CMK (cell line): ENCODE results near the gene DNAH9.
A peak's percentile ranks its signal among the peaks of the same experiment; 100 is the strongest.

Source experiments
- DNase-seq: peaks from one replicate; pipeline ENCODE4 v3.0.0-alpha.2; 2010; ENCODE audit warnings: low read depth

DNAH9 gene

DNA sequence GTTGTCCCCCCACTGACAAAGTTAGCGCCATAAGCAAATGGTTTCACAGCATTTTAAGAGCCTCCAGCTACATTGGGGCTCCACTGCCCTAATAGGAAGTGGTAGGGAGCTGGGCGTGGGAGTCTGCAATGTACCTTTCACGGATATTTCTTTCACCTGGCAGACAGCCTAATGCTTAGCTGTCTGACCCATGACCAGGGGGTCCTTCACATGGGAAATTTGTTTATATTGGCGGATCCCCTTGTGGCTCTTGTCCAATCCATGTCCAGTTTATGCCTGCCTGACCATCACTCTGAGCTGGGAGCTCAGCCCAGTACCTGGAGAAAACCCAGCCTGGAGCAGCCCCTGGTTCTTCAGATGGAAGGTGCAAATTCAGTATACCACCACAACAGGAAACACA, 254.0 kb downstream of the DNAH9 start:
- DNase-seq, result no peak

DNA sequence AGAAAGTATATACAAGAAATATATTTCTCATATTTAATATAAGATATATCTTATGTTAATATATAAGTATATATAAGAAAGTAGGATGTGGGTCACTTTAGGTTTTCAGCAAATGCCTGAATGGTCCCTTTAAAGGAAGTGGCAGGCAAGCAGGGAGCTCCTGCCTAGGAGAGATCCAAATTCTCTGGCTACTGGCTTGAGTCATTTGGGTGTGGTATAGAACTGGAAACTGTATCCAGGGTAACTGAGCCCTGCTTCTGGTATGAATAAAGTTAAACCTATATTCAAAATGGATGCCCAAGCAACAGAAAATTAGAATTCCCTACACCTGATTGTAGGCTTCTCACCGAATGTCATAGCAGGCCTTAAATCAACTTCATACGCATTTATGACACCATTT, 254.6 kb downstream of the DNAH9 start:
- DNase-seq, result no peak

DNA sequence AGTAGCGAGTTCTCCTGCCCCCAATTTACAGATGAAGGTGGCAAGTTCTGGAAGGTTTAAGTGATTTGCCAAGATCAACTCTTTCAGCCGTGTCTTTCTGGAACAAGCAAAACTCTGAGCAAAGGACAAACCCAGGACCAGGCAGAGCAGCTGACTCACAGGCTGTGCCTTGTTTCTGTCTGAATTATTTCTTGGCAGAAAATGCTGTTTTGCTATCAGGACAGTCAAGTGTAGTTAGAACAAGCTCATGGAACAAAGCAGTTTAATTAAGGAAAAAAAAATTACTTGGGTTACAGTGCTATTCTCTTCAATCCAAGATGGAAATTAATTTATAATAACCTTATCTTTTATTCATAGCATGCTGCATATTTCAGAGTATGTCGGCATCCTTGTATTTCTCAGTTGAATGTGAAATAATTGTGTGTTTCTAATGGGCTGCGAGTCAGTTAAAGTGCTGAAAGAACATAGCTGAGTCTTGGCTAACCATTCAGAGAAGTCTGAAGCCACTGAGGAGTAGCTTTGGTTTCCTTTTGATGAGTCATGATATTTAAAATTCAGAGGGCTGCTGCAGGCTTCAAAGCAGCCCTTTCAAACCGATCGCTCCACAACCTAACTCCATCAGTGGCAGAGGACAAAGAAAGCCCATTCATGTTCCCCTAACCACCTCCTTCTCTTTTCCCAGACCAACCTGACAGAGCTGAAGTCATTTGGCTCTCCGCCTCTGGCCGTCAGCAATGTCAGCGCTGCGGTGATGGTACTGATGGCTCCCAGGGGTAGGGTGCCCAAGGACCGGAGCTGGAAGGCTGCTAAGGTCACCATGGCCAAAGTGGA, 255.3 kb downstream of the DNAH9 start:
- DNase-seq, result no peak

DNA sequence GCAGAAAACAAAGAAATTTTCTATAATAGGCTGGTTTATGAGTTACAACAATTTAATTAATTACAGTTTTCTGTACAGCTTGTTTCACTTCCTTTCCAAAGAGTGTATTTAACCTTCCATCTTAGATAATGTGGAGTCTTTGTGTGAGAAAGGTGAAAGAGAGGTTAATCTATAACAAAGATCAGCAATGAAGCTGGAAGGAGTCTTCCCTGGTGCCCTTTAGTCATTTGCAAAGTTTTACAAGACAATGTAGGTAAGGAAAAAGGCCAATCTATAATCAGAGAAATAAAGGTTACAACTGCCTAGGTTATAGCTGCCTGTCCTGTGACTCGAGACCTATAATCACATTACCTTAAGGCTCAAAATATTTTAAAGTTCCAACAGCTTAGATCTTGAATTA, 257.0 kb downstream of the DNAH9 start:
- DNase-seq, result no peak

DNA sequence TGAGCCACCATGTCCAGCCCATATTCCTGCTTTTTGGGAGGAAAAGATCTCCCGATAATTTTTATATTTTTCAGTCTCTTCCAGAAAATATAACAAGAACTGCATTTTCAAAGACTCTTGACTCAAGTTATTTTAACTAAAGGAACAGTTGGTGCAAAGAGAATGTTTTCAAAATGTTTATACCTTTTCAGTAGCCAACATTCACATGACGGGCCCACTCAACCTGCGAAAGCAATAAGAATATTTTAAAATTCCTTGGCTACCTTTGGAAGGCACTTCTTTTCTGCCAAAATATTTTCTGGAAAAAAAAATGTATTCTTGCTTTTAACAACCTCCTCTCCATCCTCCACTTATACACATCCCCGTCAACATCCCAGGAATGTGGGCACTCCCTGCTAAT, 258.7 kb downstream of the DNAH9 start:
- DNase-seq, result no peak

DNA sequence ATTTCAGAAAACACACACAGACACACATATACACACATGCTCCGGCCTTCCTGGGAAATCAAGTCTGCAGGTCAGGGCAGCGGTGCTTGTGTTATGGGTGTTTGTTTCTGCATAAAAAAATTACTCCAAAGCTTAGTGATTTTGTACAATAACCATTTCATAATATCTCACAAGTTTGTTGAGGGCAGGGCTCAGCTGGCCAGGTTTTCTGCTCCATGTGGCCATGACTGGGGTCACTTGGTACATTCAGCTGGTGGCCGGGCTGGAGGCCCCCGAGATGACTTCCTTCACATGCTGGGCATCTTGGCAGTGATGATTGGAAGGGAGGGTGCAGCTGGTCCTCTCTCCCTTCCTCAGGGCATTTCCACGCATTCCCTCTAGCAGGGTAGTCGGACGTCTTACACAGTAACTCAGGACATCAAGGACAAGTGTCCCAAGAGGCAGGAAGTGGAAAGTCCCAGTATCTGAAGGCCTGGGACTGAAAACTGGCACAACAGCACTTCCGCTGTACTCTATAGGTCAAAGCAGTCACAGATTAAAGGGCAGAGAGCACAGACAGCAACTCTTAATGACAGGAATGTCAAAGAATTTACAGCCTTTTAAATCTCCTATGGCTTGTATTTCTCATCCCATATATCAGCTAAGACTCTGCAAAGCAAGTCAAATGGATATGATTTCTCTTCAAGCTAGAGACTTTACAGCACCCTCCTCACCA, 271.6 kb downstream of the DNAH9 start:
- DNase-seq, result no peak

DNA sequence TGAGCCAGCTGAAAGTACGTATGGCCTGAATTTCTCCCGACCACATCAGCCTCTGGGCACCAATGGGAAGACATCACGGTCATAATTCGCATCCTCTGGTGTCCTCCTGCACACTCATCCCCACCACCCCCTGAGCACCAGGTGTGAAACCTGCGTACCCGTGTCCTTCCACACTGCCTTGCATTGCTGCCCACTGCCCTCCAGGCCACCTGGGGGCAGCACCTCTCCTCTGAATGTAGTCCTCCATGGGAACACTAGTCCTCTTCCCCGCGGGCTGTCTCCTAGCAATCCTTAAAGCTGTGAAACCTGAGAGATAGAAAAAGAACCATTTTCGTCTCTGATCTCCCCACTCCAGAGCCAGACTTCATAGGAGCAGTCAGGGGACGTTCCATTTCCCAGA, 273.5 kb downstream of the DNAH9 start:
- DNase-seq, result no peak

DNA sequence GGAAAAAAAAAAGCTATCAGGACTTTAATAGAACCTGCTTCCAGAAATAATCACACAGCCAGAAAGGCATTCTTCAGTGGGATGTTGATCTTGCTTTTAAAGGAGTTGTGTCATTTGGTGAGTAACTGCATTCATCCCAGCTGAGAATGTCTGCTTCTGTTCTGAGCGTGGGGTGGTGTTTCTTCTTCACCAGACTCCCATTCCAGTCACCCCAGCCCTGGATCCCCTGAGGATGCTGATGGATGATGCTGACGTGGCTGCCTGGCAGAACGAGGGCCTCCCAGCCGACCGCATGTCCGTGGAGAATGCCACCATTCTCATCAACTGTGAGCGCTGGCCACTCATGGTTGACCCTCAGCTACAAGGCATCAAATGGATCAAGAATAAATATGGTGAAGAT, 276.5 kb downstream of the DNAH9 start:
- DNase-seq, result no peak

DNA sequence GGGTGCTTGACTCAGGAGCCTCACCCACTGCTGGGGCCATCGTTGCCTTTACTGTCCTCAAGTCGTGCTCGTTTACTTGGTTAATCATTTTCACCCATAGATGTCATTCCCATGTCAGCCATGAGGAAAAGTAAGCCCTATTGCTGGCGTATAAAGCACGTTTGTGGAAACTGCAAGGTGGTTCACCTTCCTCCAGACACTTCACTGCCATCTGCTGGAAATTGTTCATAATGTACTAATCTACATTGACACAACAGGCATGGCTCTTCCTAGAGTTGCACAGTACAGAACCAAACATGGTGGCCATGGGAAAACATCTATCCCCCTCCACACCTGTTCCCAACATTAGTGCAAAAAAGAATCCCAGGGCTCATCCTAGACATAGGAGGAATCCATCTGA, 282.4 kb downstream of the DNAH9 start:
- DNase-seq, result no peak

DNA sequence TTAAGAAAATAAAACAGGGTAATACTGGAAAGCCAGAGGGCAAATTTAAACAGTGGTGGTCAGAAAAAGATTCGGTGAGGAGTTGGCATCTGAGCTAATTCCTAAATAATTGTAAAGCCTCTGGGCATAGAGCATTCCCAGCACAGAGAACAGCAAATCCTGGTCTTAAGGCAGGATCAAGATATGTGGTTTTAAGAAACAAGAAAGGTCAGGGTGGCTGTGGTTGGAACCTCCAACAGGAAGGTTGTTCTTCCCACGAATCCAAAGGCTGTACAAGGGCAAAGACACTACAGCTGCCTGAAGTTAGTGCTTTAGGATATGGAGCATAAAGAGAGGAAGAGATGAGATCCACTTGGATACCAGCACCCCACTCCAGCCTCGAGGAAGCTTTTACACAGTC, 284.4 kb downstream of the DNAH9 start:
- DNase-seq, result no peak

DNA sequence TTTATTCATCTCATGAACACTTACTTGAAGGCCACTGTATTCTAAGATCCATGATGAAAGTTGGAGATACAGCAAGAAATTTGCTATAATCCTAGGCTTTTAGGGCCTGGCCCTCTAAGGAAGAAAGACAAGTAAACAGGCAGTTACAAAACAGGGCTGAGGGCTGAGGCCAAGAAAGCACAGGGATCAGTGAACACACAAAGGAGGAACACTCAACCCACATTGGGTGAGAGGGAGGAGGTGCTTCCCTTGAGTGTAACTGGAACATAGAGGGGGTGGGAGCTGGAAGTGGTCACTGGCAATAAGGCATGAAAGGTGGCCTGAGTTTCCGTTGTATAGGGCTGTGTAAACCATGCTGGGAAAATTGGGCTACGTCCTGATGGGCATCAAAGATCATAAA, 286.8 kb downstream of the DNAH9 start:
- DNase-seq, result no peak

DNA sequence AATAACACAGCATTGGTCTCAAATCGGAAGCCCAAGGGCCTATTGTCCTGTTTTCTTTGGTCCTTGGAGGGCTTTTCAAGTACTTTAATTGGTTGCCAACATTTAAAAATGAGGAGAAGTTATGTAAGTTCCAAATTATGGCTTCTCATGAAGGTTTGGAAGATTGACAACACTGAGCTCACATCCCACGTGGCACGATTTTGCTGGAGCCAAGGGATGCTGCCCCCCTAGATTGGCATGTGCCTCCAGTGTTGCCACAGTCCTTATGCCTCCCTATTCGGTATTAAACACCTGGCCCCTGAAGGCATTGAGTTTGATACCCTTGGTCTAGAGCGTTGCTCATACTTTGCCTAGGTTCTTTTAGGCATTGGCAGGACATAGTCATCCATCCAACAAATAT, 291.0 kb downstream of the DNAH9 start:
- DNase-seq, result no peak

DNA sequence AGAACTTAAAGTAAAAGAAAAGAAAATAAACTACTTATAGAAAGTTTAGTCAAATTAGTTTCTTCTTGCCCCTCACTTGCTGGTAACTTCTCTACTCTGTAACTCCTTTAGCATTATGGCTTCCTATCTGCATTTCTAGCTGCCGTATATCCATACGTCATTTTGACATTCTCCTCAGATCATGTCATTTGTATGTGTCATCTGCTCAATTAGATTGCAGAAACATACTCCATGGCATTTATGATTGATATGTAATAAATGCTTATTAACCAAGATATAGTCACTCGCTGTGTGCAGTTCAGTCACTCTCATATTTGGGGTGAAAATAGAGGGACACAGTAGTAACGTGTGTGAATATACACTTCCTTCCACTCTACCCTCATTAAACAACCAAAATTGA, 295.6 kb downstream of the DNAH9 start:
- no peak for DNase-seq

DNA sequence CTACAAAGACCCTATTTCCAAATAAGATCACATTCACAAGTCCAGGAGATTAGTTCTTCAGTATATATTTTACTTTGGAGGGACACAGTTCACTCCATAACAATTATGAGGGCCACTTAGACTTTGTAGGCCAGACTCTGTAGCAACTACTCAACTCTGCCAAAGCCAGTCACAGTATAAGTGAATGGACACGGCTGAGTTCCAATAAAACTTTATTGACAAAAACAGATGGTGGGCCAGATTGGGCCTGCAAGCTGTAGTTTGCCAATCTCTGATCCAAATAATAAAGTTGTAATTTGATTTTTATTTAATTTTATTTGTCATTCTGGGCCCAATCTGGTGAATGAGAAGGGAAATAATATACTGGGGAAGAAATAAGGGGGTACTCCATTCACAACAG, 297.9 kb downstream of the DNAH9 start:
- no peak for DNase-seq

DNA sequence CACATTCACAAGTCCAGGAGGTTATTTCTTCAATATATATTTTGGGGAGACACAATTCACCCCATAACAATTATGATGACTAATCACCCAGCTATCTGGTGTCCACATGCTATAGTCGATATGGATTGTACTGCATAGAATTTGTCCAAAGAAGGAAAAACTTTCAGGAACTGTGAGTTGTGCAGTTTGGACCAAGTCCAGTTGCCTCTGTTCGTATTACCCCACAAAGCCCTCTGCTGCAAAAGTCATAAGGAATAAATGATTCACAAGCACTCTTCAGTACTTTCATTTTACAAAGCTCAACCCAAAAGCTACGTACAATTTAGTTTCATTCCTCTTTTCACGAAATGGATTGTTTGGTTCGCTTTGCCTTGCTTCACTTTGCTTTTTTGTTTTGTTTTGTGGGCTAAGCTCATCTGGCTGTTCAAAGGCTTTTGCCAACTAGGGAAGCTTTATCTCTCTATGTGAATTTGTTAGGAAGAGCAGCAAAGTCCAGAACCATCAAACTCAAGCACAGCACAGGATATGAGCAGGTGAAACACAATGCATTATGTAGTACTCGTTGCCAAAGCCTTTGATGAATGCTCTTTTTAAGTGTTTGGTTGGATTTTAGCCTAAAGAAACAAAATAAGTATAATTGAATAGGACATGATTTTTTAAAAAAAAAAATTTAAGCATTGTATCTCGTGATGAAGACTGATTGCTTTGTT, 300.4 kb downstream of the DNAH9 start:
- DNase-seq, result no peak

DNA sequence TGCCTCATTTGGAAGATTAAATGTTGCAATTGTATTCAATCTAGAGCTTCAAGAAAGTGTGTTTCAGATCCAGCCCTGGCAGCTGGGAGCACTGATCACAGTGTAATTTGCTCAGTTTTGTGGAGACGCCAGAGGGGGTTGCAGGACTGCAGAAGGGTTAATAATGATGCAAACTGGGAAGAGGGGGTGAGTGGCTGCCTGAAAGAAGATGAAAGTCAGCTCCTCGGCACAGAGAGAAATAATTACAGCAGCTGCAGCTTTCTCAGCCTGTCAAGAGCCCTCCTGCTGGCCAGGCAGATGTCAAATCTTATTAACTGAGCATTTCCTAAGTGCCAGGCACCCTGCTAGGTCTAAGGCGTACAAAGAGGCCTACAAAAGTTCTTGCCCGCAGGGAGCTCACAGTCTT, 301.3 kb downstream of the DNAH9 start:
- DNase-seq, result no peak

DNA sequence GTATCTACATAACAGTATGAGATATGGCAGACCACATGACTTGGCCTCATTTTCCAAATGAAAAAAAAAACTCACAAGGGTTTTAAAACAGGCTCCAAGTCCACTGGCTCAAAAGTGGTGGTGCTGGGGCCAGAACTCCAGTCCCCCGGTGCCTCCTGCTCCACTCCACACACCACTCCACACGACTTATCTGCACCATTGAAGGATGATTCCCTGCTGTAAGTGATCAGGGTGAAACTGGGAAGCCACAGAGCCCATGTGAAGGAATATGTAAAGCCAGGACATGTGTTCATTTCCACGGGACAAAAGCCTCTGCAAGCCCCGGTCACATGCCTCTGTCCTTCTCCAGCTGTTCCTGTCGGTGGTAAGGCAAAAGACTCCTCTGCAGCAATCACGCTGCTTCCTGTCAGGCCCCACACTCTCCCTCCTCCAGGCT, 301.8 kb downstream of the DNAH9 start:
- no peak for DNase-seq

DNA sequence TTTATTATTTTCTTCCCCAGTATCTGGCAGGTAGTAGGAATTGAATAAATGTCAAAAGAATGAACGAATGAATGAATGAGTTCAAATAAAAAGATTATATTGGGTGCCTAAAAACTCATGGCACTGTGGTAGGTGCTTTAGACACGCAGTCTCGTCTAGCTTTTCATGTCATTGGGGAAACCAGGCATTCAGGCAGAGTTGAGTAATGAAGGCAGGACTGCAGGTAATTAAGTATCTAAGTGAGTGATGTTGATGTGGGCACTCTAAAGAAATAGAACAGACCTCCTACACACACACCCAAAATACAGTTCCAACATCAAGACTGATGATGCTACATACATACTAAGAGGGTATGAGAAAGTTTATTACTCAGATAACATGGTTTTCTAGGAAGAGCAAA, 302.4 kb downstream of the DNAH9 start:
- no peak for DNase-seq

DNA sequence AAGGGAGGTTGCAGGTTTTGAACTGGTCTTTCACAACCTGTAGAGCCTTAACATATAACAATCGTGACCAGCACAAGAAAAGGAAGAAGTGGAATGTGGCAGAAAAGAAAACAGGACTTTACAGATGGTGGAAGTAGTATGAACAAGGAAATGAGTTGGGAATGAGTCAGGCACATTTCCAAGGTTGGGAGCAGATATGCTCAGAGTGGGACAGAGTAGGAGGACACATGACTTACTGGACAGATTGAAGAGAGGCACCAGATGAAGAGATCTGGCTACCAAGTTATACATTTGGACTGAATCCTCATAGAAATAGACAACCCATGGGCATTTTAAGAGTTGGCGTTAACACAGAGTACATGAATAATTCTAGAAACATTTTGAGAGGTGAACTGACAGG, 303.7 kb downstream of the DNAH9 start:
- DNase-seq, result no peak

DNA sequence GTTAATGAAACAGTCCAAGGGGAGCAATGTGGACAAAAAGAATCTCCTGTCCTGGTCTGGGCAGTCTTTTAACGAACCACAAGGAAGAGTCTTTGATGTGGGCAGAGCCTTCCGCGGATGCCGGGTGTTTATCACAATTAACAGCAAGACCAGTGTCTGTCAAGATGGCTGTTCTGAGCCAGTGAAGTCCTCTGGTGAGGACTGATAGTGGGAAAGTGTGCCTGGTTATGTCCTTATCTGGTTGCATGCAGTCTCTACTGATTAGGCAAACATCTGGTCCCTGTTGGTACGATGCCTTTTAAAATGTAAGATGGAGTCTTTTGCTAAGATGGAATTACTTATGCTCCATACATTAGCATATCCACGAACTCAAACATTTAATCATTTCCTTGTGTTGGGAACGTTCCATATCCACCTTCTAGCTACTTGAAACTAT, 310.5 kb downstream of the DNAH9 start:
- peak; percentile 98 for DNase-seq

DNA sequence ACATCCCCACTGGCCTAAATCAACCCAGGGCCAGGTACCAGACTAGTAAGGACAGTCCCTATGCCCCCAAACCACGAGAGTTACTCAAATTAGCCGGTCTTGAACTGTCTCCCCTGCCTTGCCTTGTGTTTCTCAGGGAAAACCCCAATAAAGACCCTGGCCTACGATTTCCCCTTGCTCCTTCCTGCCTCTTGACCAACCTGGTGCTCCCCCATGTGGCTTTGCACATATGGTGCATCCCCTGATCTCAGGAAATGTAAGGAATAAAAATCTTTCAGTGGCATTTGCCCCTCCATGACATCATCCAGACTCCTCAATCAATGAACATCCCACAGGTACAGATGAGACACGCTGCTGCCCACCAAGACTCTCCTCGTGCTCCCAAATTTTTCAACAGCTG, 311.1 kb downstream of the DNAH9 start:
- no peak for DNase-seq

DNA sequence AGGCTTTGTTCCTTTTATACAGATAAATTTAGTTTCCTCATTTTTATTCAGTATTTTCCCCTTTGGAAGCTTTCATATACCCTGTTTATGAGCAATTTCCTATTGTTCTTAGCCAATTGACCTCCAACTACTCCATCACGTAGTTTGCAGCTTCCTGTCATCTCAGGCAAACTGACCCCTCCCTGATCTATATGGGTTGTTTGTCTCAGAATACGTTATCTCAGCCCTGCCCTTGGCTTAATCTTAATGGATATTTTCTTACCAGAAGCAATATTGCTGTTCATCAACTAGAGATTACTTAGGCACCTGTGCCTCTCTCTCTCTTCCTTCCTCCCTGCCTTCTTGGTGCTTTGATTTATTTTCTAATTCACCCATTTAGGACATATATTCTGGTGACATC, 317.8 kb downstream of the DNAH9 start:
- no peak for DNase-seq

DNA sequence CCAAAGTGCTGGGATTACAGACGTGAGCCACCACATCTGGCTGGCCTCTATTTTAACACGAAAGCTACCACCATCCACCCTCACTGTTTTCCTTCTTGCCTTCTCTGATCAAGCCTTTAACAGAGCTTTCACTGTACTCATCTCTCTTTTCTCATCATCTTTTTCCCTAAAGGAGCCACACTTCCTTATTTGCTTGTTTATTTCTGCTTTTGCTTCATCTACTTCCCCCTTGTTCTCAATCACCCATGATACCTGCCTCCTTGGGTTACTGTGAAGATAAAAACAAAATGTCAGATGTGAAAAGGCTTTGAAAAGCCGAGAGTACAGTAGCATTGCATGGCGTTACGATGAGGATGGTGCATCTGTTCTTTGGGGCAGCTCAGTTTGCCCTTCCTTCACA, 319.1 kb downstream of the DNAH9 start:
- DNase-seq, result no peak
